GM12872 (cell line): ENCODE results near the gene RAD51B.

Experiments used
- CTCF ChIP-seq: IDR thresholded peaks from 3 replicates; pipeline ENCODE4 v1.5.1; 2011; ENCODE audit warnings: low read depth, mild to moderate bottlenecking, low read length, moderate library complexity; ENCODE audit not compliant: insufficient read depth

The RAD51B gene

DNA sequence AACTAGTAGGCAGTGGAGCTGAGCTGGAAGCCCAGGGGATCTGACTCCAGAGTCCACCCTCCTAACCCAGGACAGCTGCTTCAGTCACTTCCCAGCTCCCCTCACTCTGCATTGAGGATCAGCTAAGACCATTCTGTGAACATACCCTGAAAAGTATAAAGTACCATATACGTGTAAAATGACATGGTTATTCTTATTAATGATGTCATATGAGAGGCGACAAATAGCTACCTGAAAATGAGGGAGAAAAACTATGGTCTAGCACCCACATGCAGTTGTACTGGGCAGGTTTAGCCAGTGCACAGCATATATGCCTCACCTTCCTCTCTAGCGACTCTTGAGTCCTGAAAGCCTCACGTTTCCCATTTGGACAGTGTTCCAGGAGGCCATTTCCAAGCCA lies 461.9 kb downstream of the RAD51B start:
- TF ChIP-seq CTCF, result no peak

DNA sequence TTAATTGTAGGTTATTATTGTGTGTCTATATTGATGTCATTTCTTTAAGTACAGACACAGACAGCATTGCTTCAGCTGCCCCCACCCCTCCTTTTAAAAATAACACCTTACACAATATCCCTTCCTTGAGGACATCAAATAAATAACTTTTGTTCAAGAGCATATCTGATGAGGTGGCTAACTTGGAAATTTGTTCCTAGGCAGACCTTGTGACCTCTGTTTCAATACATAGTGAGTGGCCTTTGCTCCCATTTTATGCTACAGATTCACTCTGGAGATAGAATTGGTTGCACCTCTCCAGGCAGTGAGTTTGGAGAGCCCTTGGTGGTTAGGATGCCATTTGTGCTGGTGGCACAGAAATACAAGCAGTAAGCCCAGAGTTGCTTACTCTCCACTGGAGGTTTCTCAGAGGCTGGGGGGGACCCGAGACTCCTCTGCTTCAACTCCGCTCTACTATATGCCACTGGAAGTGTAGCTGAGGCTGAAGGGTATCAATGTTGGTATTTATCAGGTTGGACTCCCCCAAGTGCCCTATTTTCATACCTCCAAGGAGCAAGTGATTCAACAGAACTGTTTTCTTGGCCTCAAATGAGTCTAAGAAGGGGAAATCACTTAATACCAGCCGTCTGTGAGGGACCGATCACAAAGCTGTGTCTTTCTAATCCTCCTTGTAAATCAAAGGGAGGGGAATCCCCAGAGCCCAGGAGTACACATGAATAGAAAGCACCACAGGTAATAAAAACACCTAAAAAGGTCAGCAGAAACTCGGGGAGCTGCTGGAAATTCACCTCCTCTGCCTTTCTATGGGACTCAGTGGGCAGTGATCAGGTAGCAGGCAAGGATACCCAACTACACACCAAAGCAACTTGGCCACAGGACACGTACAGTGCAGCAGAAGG lies 463.1 kb downstream of the RAD51B start:
- no peak for TF ChIP-seq CTCF

DNA sequence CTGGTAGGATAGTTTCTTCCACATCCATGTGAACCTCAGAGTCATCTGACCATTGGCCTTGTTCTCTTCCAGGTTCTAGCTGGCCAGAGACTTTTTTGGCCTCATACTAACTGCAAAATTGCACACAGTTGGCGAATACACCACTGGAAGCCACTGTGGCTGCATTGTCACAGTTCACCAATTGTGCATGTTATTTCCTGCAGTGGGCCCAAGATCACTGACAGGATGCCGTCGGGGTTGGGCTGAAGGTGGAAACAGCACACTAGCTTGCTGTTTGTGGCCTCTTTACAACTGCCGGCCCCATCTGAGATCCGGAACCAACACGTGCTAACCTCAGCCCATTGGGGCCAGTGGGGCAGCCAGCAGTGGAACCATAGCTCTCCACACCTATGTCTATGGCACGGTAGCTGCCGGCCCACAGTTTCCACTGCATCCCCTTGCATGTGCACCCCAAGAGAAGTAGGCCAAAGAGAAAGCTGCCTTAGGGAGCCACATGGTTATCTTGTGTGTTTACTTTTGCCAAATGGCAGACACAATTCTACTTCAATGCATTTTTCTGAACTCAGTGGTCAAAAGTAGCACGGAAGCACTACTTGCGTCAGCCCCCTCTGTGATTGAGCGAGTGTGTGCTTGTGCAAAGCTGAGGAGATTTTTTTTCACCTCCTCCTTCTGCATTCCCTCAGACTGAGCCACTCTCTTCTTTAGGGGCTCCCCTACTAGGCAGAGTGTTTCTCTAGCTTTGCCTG lies 464.0 kb downstream of the RAD51B start:
- no peak for TF ChIP-seq CTCF

- TF ChIP-seq CTCF, result no peak
Observed at GRCh38 chr14:68284333-68284732, 464.8 kb downstream of the RAD51B start.

DNA sequence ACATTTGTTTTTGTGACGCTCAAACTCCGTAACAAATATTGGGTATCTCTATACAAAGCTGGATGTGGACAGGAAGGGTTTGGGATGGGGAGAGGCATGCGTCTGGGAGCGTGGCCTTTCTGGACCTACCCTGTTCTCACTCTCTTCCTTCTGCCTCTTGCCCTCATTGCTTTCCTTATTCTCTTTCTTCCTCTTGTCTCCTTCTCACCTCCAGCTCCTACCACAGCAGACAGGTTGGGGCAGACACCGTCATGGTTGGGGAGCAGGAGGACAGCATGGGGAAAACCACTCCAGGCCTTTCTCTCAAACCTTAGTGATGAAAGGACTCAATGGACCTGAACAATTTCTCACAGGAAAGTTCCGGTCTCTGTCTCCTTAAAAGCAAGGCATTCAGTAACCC lies 465.3 kb downstream of the RAD51B start:
- no peak for TF ChIP-seq CTCF

- TF ChIP-seq CTCF, result no peak
Observed at GRCh38 chr14:68285421-68286179, 466.0 kb downstream of the RAD51B start.

- no peak for TF ChIP-seq CTCF
Observed at GRCh38 chr14:68286667-68287066, 467.1 kb downstream of the RAD51B start.
